ENCODE results near the gene UBE2D3.

UBE2D3 gene

DNA sequence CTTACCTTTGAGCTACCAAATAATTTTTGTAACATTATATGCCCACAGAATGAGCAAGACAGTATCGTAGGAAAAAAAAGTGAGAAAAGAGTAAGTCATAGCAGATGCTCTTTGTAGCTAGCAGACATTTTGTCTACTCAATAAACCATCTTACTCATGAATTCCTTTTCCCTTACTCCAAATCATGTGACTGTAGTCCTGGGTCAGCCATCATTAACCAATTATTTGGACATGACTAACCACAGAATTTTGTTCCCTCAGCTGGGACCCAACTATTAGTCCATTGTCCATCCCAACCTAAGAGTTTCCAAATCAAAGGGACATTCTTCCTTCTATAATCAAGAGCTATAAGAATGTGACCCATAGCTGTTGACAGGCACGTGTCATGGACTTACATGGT, 11.4 kb downstream of the UBE2D3 start:
- peaks cover 24% of the 10 kb centered on the region for H3K4me1 ChIP-seq (ENCODE audit: insufficient read depth, low read length)
- H3K27ac ChIP-seq (ENCODE audit: low read length): no peak overlapping the region
- H3K9me3 ChIP-seq (ENCODE audit: insufficient read depth, low read depth, low read length): no peaks in the 10 kb centered on the region
- no peak overlapping the region for H3K4me3 ChIP-seq (ENCODE audit: low read length)
- H3K36me3 ChIP-seq (ENCODE audit: insufficient read depth, low read depth, low read length): peaks cover 64% of the 10 kb centered on the region
- H3K27me3 ChIP-seq (ENCODE audit: insufficient read depth, low read length): no peaks in the 10 kb centered on the region
- no peak overlapping the region for H3K9ac ChIP-seq (ENCODE audit: low read depth, low read length)

DNA sequence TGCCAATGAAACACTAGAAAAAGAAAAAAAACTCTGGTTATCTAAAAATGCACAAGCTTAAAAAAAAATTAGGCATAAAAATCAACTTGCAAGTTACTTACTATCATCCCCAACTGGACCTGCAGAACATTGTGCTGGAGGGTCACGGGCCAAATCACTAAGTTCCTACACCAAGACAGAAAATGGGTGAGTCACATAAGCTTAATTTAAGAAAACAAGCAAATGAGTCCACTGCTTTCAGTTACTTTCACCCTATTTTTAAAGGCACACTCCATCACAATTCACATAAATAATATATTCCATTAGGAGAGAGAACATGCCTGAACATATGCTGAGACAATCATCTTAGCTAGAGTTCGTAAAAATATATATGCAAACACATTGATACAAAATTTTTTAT, 17.7 kb downstream of the UBE2D3 start:
- no peak overlapping the region for H3K27ac ChIP-seq (ENCODE audit: low read length)
- H3K36me3 ChIP-seq (ENCODE audit: insufficient read depth, low read depth, low read length): peaks cover 76% of the 10 kb centered on the region
- H3K4me1 ChIP-seq (ENCODE audit: insufficient read depth, low read length): peaks cover 3% of the 10 kb centered on the region
- no peak overlapping the region for H3K4me3 ChIP-seq (ENCODE audit: low read length)
- no peak overlapping the region for H3K9ac ChIP-seq (ENCODE audit: low read depth, low read length)
- H3K9me3 ChIP-seq (ENCODE audit: insufficient read depth, low read depth, low read length): no peaks in the 10 kb centered on the region
- no peaks in the 10 kb centered on the region for H3K27me3 ChIP-seq (ENCODE audit: insufficient read depth, low read length)

DNA sequence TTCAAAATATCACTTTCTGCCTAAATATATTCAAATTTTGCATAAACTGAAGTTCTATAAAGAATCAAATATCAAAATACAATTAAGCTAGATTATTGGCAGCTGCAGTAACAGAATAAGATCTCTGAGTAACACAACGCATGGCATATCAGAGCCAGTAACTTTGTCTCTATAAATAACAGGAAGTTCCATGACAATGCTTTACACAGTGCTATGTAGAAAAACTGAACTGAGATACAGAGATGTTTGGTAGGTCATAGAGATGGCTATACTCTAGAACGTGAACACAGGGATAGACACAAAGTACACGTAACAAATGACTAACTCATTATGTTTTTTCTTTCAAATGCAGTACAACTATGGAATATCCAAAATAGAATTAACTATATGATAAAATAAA, 18.2 kb downstream of the UBE2D3 start:
- Histone ChIP-seq H3K4me1 (ENCODE audit: insufficient read depth, low read length) (peaks cover 3% of the 10 kb centered on the region), H3K9ac (ENCODE audit: low read depth, low read length) (no peak overlapping the region), H3K9me3 (ENCODE audit: insufficient read depth, low read depth, low read length) (no peaks in the 10 kb centered on the region), H3K27ac (ENCODE audit: low read length) (no peak overlapping the region), H3K4me3 (ENCODE audit: low read length) (no peak overlapping the region), H3K36me3 (ENCODE audit: insufficient read depth, low read depth, low read length) (peaks cover 78% of the 10 kb centered on the region), H3K27me3 (ENCODE audit: insufficient read depth, low read length) (no peaks in the 10 kb centered on the region)

DNA sequence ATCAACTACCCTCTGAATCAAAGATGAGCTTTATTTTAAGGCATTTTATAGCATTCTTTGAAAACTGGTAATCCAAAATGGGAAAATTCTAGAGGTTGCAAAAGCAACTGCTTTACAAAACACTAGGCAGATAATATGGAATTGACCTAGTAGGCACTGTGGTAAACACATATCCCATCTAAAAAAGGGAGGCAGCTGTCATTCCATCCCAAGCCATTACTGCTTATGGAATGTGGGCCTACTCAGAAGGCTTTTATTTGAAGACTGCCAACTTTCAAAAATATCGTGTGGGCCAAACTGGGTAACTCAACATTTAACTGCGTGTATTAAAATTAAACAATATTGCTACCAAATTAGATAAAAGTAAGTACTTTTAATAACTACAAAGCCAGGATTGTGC, 19.3 kb downstream of the UBE2D3 start:
- no peaks in the 10 kb centered on the region for H3K9me3 ChIP-seq (ENCODE audit: insufficient read depth, low read depth, low read length)
- H3K36me3 ChIP-seq (ENCODE audit: insufficient read depth, low read depth, low read length): peaks cover 81% of the 10 kb centered on the region
- no peak overlapping the region for H3K9ac ChIP-seq (ENCODE audit: low read depth, low read length)
- peaks cover 3% of the 10 kb centered on the region for H3K4me1 ChIP-seq (ENCODE audit: insufficient read depth, low read length)
- H3K27me3 ChIP-seq (ENCODE audit: insufficient read depth, low read length): no peaks in the 10 kb centered on the region
- no peak overlapping the region for H3K27ac ChIP-seq (ENCODE audit: low read length)
- H3K4me3 ChIP-seq (ENCODE audit: low read length): no peak overlapping the region

DNA sequence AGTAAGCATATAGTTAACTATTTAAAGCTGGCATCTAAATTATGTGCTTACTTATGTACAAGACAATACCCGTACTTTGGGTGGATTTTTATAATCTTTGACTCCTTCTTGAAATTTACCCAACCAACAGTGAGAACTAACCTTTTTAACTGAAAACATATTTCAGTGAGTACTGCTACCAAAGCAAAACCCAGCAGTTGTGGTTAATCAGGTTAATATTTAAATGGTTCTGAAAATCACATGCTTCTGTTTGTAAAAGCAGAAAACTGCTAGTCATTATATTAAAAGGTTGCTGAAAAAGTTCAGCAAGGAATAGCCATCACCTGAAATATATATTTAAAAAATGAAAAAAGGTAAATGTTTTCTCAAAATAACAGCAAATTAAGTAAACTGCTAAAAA, 20.0 kb downstream of the UBE2D3 start:
- H3K27ac ChIP-seq (ENCODE audit: low read length): no peak overlapping the region
- no peaks in the 10 kb centered on the region for H3K27me3 ChIP-seq (ENCODE audit: insufficient read depth, low read length)
- H3K36me3 ChIP-seq (ENCODE audit: insufficient read depth, low read depth, low read length): peaks cover 85% of the 10 kb centered on the region
- no peak overlapping the region for H3K4me3 ChIP-seq (ENCODE audit: low read length)
- H3K9ac ChIP-seq (ENCODE audit: low read depth, low read length): no peak overlapping the region
- H3K4me1 ChIP-seq (ENCODE audit: insufficient read depth, low read length): peaks cover 3% of the 10 kb centered on the region
- H3K9me3 ChIP-seq (ENCODE audit: insufficient read depth, low read depth, low read length): no peaks in the 10 kb centered on the region

DNA sequence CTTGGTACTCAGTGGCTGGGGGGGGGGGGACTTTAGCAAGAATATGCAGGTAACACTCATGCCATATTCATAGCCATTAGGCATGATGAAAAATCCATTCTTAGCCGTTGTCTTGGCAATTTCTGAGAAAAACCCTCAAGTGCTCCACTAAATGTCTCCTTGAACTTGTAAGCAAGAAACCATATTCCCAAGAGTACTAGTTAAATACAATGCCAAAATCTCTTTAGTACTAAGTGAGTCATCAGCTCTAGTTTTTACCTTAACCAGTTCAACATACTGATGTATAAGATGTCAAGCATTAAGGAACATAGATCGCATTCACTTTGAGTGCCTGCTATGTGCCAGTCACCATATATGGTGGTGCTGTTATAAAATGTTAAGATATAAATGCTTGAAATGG, 27.5 kb downstream of the UBE2D3 start:
- Histone ChIP-seq H3K9ac (ENCODE audit: low read depth, low read length) (no peak overlapping the region), H3K36me3 (ENCODE audit: insufficient read depth, low read depth, low read length) (peaks cover 100% of the 10 kb centered on the region), H3K27ac (ENCODE audit: low read length) (no peak overlapping the region), H3K27me3 (ENCODE audit: insufficient read depth, low read length) (no peaks in the 10 kb centered on the region), H3K9me3 (ENCODE audit: insufficient read depth, low read depth, low read length) (no peaks in the 10 kb centered on the region), H3K4me3 (ENCODE audit: low read length) (no peak overlapping the region), H3K4me1 (ENCODE audit: insufficient read depth, low read length) (peaks cover 7% of the 10 kb centered on the region; the same call in 1 of the 2 replicates)

DNA sequence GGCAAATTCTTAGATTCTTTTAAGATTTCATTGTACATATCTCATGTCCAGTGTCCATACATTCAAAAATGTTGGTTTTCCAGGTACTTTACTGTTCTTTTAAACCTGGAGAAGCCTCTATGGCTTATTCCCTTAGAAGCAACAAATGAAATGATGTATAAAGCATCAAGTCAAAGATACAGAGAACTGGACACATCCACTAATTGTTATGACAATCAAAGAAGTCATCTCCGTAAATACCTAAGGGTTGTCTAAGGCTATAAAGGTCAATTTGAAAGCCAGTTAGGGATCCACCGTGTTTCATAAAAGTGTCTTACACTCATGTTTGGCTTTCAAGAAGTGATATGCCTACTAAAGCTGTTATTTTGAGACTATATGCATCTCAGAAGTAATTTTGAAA, 32.4 kb downstream of the UBE2D3 start:
- Histone ChIP-seq H3K4me1 (ENCODE audit: insufficient read depth, low read length) (peaks cover 7% of the 10 kb centered on the region; the same call in 1 of the 2 replicates), H3K4me3 (ENCODE audit: low read length) (no peak overlapping the region), H3K36me3 (ENCODE audit: insufficient read depth, low read depth, low read length) (peaks cover 68% of the 10 kb centered on the region)

DNA sequence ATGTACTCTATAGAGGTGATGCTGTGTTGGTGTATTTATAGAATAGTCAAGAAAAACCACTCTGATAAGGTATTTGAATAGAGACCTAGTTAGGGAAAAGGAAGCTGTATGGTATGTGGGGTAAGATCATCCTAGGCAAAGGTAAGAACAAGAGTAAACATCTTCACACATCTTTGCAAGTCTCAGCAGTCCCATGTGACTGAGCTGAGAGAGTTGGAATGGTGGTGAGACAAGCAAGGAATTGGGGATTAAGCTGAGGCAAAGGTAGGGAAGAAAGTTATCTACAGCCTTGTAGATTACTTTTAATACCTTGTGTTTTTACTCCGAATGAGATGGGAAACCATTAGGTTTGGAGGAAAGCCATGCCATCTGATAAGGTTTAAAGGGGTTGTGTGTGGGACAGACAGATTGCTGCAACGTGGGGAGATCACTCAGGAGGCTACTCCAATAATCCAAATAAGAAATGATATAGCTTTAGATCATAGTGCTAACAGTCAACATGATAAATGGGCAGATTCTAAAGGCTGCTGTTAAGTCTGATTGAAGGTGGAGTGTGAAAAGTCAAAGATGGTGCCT, 34.9 kb downstream of the UBE2D3 start:
- H3K36me3 ChIP-seq (ENCODE audit: insufficient read depth, low read depth, low read length): peaks cover 43% of the 10 kb centered on the region
- no peak overlapping the region for H3K4me3 ChIP-seq (ENCODE audit: low read length)
- H3K9ac ChIP-seq (ENCODE audit: low read depth, low read length): no peak overlapping the region
- peaks cover 7% of the 10 kb centered on the region; the same call in 1 of the 2 replicates for H3K4me1 ChIP-seq (ENCODE audit: insufficient read depth, low read length)
- no peaks in the 10 kb centered on the region for H3K9me3 ChIP-seq (ENCODE audit: insufficient read depth, low read depth, low read length)
- no peak overlapping the region for H3K27ac ChIP-seq (ENCODE audit: low read length)
- H3K27me3 ChIP-seq (ENCODE audit: insufficient read depth, low read length): no peaks in the 10 kb centered on the region

More for the DNA sequence above, 32.4 kb downstream of the UBE2D3 start:
- Histone ChIP-seq H3K27ac (ENCODE audit: low read length) (no peak overlapping the region), H3K27me3 (ENCODE audit: insufficient read depth, low read length) (no peaks in the 10 kb centered on the region), H3K9me3 (ENCODE audit: insufficient read depth, low read depth, low read length) (no peaks in the 10 kb centered on the region), H3K9ac (ENCODE audit: low read depth, low read length) (no peak overlapping the region)

DNA sequence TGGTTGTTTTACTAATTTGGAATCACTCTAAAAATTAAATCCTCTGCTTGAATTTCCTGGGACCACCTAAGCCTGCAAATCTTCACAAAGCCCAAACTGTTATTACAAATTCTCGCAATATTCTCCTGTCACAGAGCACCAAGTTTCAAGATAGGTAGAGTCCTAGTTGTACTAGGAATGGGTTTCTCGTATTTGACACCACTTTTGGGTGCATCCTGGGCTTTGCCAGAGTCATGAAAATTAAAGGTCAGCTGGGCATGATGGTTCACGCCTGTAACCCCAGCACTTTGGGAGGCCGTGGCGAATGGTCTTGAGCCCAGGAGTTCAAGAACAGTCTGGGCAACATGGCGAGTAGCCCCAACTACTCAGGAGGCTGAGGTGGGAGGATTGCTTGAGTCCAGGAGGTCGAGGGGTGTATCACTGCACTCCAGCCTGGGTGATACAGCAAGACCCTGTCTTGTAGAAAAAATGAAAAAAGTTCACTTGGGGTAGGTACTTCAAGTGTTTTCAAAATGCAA, 36.0 kb downstream of the UBE2D3 start:
- peaks cover 7% of the 10 kb centered on the region; the same call in 1 of the 2 replicates for H3K4me1 ChIP-seq (ENCODE audit: insufficient read depth, low read length)
- H3K9ac ChIP-seq (ENCODE audit: low read depth, low read length): no peak overlapping the region
- no peaks in the 10 kb centered on the region for H3K27me3 ChIP-seq (ENCODE audit: insufficient read depth, low read length)
- no peak overlapping the region for H3K4me3 ChIP-seq (ENCODE audit: low read length)
- no peaks in the 10 kb centered on the region for H3K9me3 ChIP-seq (ENCODE audit: insufficient read depth, low read depth, low read length)
- no peak overlapping the region for H3K27ac ChIP-seq (ENCODE audit: low read length)
- H3K36me3 ChIP-seq (ENCODE audit: insufficient read depth, low read depth, low read length): peaks cover 32% of the 10 kb centered on the region

DNA sequence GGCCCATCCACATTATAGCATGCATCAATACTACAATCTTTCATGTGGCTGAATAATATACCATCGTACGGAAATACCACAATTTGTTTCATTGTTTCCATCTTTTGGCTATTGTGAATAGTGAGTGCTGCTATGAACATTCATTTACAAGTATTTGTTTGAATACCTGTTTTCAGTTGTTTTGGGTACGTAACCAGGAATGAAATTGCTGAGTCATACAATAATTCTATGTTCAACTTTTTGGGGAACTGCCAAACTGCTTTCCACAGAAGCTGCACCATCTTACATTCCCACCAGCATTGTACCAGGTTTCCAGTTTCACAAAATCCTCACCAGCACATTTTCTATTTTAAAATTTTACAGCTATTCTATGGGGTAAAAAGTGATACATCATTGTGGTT, 38.0 kb downstream of the UBE2D3 start:
- H3K36me3 ChIP-seq (ENCODE audit: insufficient read depth, low read depth, low read length): peaks cover 12% of the 10 kb centered on the region; the same call in 1 of the 2 replicates
- no peaks in the 10 kb centered on the region for H3K4me1 ChIP-seq (ENCODE audit: insufficient read depth, low read length)
- no peak overlapping the region for H3K4me3 ChIP-seq (ENCODE audit: low read length)
- no peak overlapping the region for H3K27ac ChIP-seq (ENCODE audit: low read length)
- H3K9me3 ChIP-seq (ENCODE audit: insufficient read depth, low read depth, low read length): no peaks in the 10 kb centered on the region
- no peaks in the 10 kb centered on the region for H3K27me3 ChIP-seq (ENCODE audit: insufficient read depth, low read length)
- H3K9ac ChIP-seq (ENCODE audit: low read depth, low read length): no peak overlapping the region

DNA sequence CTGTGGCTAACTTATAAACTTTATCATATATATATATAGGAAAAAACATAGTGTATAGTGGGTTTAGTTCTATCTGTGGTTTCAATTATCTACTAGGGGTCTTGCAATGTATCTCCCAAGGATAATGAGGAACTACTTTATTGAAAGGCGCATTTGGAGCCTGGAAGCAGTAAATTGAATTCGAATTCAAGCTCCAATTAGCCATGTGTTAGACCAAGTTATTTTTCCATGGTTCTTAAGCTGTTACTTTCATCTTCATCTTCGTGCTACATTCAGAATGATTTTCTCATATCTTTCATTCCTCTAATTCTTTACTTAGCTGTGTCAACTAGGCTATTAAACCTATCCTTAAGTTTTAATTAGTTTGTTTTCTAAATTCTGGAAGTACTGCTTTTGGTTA, 39.4 kb downstream of the UBE2D3 start:
- Histone ChIP-seq H3K9me3 (ENCODE audit: insufficient read depth, low read depth, low read length) (no peaks in the 10 kb centered on the region), H3K27me3 (ENCODE audit: insufficient read depth, low read length) (no peaks in the 10 kb centered on the region), H3K4me3 (ENCODE audit: low read length) (no peak overlapping the region), H3K36me3 (ENCODE audit: insufficient read depth, low read depth, low read length) (no peaks in the 10 kb centered on the region), H3K27ac (ENCODE audit: low read length) (no peak overlapping the region), H3K9ac (ENCODE audit: low read depth, low read length) (no peak overlapping the region), H3K4me1 (ENCODE audit: insufficient read depth, low read length) (no peaks in the 10 kb centered on the region)

DNA sequence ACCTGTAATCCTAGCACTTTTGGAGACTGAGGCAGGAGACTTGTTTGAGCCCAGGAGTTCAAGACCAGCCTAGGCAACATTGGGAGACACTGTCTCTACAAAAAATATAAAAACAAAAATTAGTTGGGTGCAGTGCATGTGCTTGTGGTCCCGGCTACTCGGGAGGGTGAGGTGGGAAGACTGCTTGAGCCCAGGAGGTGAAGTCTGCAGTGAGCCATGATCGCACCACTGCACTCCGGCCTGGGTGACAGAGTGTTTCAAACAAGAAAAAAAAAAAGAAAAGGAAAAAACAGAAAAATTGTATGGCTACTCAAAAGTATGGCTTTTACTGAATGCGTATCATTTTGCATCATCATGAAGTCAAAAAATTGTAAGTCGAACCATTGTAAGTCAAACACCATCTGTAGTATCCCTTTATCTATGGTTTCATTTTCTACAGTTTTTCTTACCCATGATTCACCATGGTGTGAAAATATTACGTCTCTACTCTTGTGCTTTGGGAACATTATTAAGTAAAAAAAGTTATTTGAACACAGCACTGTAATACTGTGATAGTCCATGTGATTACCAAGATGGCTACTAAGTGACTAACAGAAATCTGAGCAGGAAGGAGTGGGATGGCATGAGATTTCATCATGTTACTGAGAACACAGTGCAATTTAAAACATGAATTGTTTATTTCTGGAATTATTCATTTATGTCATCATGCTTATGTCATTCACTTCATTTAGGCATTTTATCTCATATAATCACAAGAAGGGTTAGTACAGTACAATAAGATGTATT, 40.1 kb downstream of the UBE2D3 start:
- no peak overlapping the region for H3K4me3 ChIP-seq (ENCODE audit: low read length)
- no peaks in the 10 kb centered on the region for H3K27me3 ChIP-seq (ENCODE audit: insufficient read depth, low read length)
- no peak overlapping the region for H3K9ac ChIP-seq (ENCODE audit: low read depth, low read length)
- H3K4me1 ChIP-seq (ENCODE audit: insufficient read depth, low read length): no peaks in the 10 kb centered on the region
- H3K27ac ChIP-seq (ENCODE audit: low read length): no peak overlapping the region
- no peaks in the 10 kb centered on the region for H3K36me3 ChIP-seq (ENCODE audit: insufficient read depth, low read depth, low read length)
- no peaks in the 10 kb centered on the region for H3K9me3 ChIP-seq (ENCODE audit: insufficient read depth, low read depth, low read length)
